Measurements from ENCODE around the gene KAT2A. TPM values are rescaled to one million over a fixed set of nuclear protein-coding genes. Genes with fewer than 3 reads are reported as not detected.

KAT2A gene
- total RNA-seq, 2 experiments from 2014 or later: 45.2 to 46.8 TPM

- ATAC-seq: no peak
- DNase-seq: no peak
- peak within 1 kb of the TSS; percentile 32 for H3K27ac Mint-ChIP-seq
- peaks cover 24% of the 10 kb centered on the region for H3K4me1 Mint-ChIP-seq (ENCODE audit: low read depth)
- ChIA-PET CTCF (interaction anchor here (1.7 to 5.5 kb wide), 2 partner anchors 104 to 157 kb away, joined by 4 to 47 read pairs; partner anchors contain the start of genes DNAJC7 and NKIRAS2), POLR2A (interaction anchor here (0.6 to 2.8 kb wide), 2 partner anchors 10 to 185 kb away, joined by 3 to 15 read pairs; partner anchors contain the start of gene DHX58)
- no peaks in the 10 kb centered on the region for H3K27me3 Mint-ChIP-seq (ENCODE audit: low read depth)
- H3K4me3 Mint-ChIP-seq: peak within 1 kb of the TSS; percentile 73
- H3K36me3 Mint-ChIP-seq (ENCODE audit: low read depth): peaks cover 31% of the 10 kb centered on the region
- H3K9me3 Mint-ChIP-seq (ENCODE audit: insufficient read depth): no peaks in the 10 kb centered on the region
Measured at GRCh38 chr17:42122371-42123303, 1.5 kb upstream of the KAT2A start, which contains the start of gene HSPB9. TSS of gene HSPB9 (plus strand) at chr17:42122804. CDS start at chr17:42122851, 47 bp downstream.

GRCh38 chr17:42120161-42120769 lies 902 bp downstream of the KAT2A start:
- Mint-ChIP-seq H3K36me3 (ENCODE audit: low read depth) (peaks cover 32% of the 10 kb centered on the region), H3K27ac (peak overlapping the region; percentile 54), H3K4me1 (ENCODE audit: low read depth) (peaks cover 36% of the 10 kb centered on the region), H3K27me3 (ENCODE audit: low read depth) (no peaks in the 10 kb centered on the region), H3K4me3 (peak overlapping the region; percentile 73), H3K9me3 (ENCODE audit: insufficient read depth) (no peaks in the 10 kb centered on the region)
- no peak for DNase-seq
- POLR2A ChIA-PET: interaction anchor here (0.7 to 4.0 kb wide), 9 partner anchors 8 to 153 kb away, joined by 3 to 30 read pairs (median 5); partner anchors contain the start of genes DHX58, DNAJC7 and NKIRAS2
- CTCF ChIA-PET: interaction anchor here (0.9 to 16.9 kb wide), 12 partner anchors 11 to 161 kb away, joined by 3 to 168 read pairs (median 6); partner anchors contain the start of genes DNAJC7, KCNH4 and NKIRAS2
- no peak for ATAC-seq

- Mint-ChIP-seq H3K4me1 (ENCODE audit: low read depth) (peaks cover 42% of the 10 kb centered on the region), H3K9me3 (ENCODE audit: insufficient read depth) (no peaks in the 10 kb centered on the region), H3K27me3 (ENCODE audit: low read depth) (no peaks in the 10 kb centered on the region), H3K4me3 (no peak overlapping the region), H3K27ac (peak overlapping the region; percentile 34), H3K36me3 (ENCODE audit: low read depth) (peaks cover 26% of the 10 kb centered on the region)
- ATAC-seq (no peak), DNase-seq (no peak)
- CTCF ChIA-PET: interaction anchor here (0.8 to 16.9 kb wide), 15 partner anchors 11 to 286 kb away, joined by 3 to 168 read pairs (median 6); partner anchors contain the start of genes DNAJC7, KCNH4 and NKIRAS2
- POLR2A ChIA-PET: interaction anchor here (0.6 to 4.0 kb wide), 3 partner anchors 34 to 101 kb away, joined by 4 to 30 read pairs (median 6); partner anchors contain the start of genes DNAJC7 and NKIRAS2
Measured at GRCh38 chr17:42119301-42119700, 1.9 kb downstream of the KAT2A start.

GRCh38 chr17:42118545-42118944 lies 2.6 kb downstream of the KAT2A start:
- CTCF ChIA-PET: interaction anchor here (0.5 to 16.9 kb wide), 22 partner anchors 9 to 284 kb away, joined by 3 to 168 read pairs (median 4); partner anchors contain the start of genes DNAJC7, KCNH4 and NKIRAS2
- peak; percentile 73 for DNase-seq
- no peak overlapping the region for H3K4me3 Mint-ChIP-seq
- POLR2A ChIA-PET: interaction anchor here (1.0 to 4.0 kb wide), 2 partner anchors 101 to 130 kb away, joined by 3 to 30 read pairs; partner anchors contain the start of genes DNAJC7 and NKIRAS2
- ATAC-seq: peak; percentile 18
- H3K27me3 Mint-ChIP-seq (ENCODE audit: low read depth): no peaks in the 10 kb centered on the region
- peaks cover 48% of the 10 kb centered on the region for H3K4me1 Mint-ChIP-seq (ENCODE audit: low read depth)
- no peak overlapping the region for H3K27ac Mint-ChIP-seq
- peaks cover 29% of the 10 kb centered on the region for H3K36me3 Mint-ChIP-seq (ENCODE audit: low read depth)
- no peaks in the 10 kb centered on the region for H3K9me3 Mint-ChIP-seq (ENCODE audit: insufficient read depth)

GRCh38 chr17:42118126-42118510 lies 3.0 kb downstream of the KAT2A start:
- POLR2A ChIA-PET: interaction anchor here (1.0 to 4.0 kb wide), 2 partner anchors 100 to 130 kb away, joined by 3 to 30 read pairs; partner anchors contain the start of genes DNAJC7 and NKIRAS2
- DNase-seq: no peak
- no peaks in the 10 kb centered on the region for H3K9me3 Mint-ChIP-seq (ENCODE audit: insufficient read depth)

GRCh38 chr17:42117397-42118125 lies 3.6 kb downstream of the KAT2A start:
- POLR2A ChIA-PET: interaction anchor here (1.0 to 4.0 kb wide), 2 partner anchors 100 to 131 kb away, joined by 3 to 30 read pairs; partner anchors contain the start of genes DNAJC7 and NKIRAS2

More at GRCh38 chr17:42118126-42118510, 3.0 kb downstream of the KAT2A start:
- CTCF ChIA-PET: interaction anchor here (0.5 to 16.9 kb wide), 20 partner anchors 9 to 200 kb away, joined by 3 to 168 read pairs (median 4); partner anchors contain the start of genes CNP, DNAJC7, NKIRAS2 and ODAD4
- Mint-ChIP-seq H3K27me3 (ENCODE audit: low read depth) (no peaks in the 10 kb centered on the region), H3K4me1 (ENCODE audit: low read depth) (peaks cover 50% of the 10 kb centered on the region), H3K4me3 (no peak overlapping the region), H3K27ac (no peak overlapping the region), H3K36me3 (ENCODE audit: low read depth) (peaks cover 32% of the 10 kb centered on the region)
- no peak for ATAC-seq

GRCh38 chr17:42116705-42117396 lies 4.3 kb downstream of the KAT2A start:
- POLR2A ChIA-PET: no interaction called here
- peaks cover 56% of the 10 kb centered on the region for H3K4me1 Mint-ChIP-seq (ENCODE audit: low read depth)
- no peaks in the 10 kb centered on the region for H3K9me3 Mint-ChIP-seq (ENCODE audit: insufficient read depth)

More at GRCh38 chr17:42117397-42118125, 3.6 kb downstream of the KAT2A start:
- ATAC-seq: no peak
- peaks cover 35% of the 10 kb centered on the region for H3K36me3 Mint-ChIP-seq (ENCODE audit: low read depth)
- H3K4me1 Mint-ChIP-seq (ENCODE audit: low read depth): peaks cover 54% of the 10 kb centered on the region
- no peaks in the 10 kb centered on the region for H3K27me3 Mint-ChIP-seq (ENCODE audit: low read depth)
- H3K4me3 Mint-ChIP-seq: no peak overlapping the region
- H3K9me3 Mint-ChIP-seq (ENCODE audit: insufficient read depth): no peaks in the 10 kb centered on the region
- CTCF ChIA-PET: interaction anchor here (0.7 to 16.9 kb wide), 16 partner anchors 13 to 187 kb away, joined by 3 to 168 read pairs (median 4); partner anchors contain the start of genes CNP, DNAJC7, NKIRAS2 and ODAD4
- no peak for DNase-seq
- H3K27ac Mint-ChIP-seq: peak overlapping the region; percentile 24

GRCh38 chr17:42114118-42114517 lies 7.0 kb downstream of the KAT2A start:
- no peak overlapping the region for H3K4me3 Mint-ChIP-seq
- CTCF ChIA-PET: interaction anchor here (1.3 to 16.9 kb wide), 8 partner anchors 13 to 152 kb away, joined by 3 to 168 read pairs (median 16); partner anchors contain the start of genes DNAJC7 and NKIRAS2
- H3K36me3 Mint-ChIP-seq (ENCODE audit: low read depth): peaks cover 52% of the 10 kb centered on the region
- H3K27ac Mint-ChIP-seq: peak overlapping the region; percentile 74
- peaks cover 62% of the 10 kb centered on the region for H3K4me1 Mint-ChIP-seq (ENCODE audit: low read depth)
- DNase-seq (no peak), ATAC-seq (no peak)
- H3K27me3 Mint-ChIP-seq (ENCODE audit: low read depth): no peaks in the 10 kb centered on the region
- no peaks in the 10 kb centered on the region for H3K9me3 Mint-ChIP-seq (ENCODE audit: insufficient read depth)
- POLR2A ChIA-PET: interaction anchor here (1.2 to 6.1 kb wide), 7 partner anchors 8 to 425 kb away, joined by 3 to 96 read pairs (median 15); partner anchors contain the start of genes CNP, DNAJC7, HSPB9 and KAT2A

More at GRCh38 chr17:42116705-42117396, 4.3 kb downstream of the KAT2A start:
- Mint-ChIP-seq H3K4me3 (no peak overlapping the region), H3K27me3 (ENCODE audit: low read depth) (no peaks in the 10 kb centered on the region), H3K27ac (peak overlapping the region; percentile 24), H3K36me3 (ENCODE audit: low read depth) (peaks cover 35% of the 10 kb centered on the region)
- peak; percentile 9 for ATAC-seq
- CTCF ChIA-PET: interaction anchor here (0.6 to 16.9 kb wide), 12 partner anchors 13 to 186 kb away, joined by 3 to 168 read pairs (median 5); partner anchors contain the start of genes CNP, DNAJC7, NKIRAS2 and ODAD4
- peak; percentile 92 for DNase-seq

GRCh38 chr17:42113293-42114069 lies 7.7 kb downstream of the KAT2A start:
- peaks cover 56% of the 10 kb centered on the region for H3K36me3 Mint-ChIP-seq (ENCODE audit: low read depth)
- H3K27ac Mint-ChIP-seq: peak overlapping the region; percentile 98
- H3K4me1 Mint-ChIP-seq (ENCODE audit: low read depth): peaks cover 64% of the 10 kb centered on the region
- DNase-seq (no peak), ATAC-seq (no peak)
- H3K27me3 Mint-ChIP-seq (ENCODE audit: low read depth): no peaks in the 10 kb centered on the region
- H3K4me3 Mint-ChIP-seq: peak overlapping the region; percentile 36
- H3K9me3 Mint-ChIP-seq (ENCODE audit: insufficient read depth): no peaks in the 10 kb centered on the region
- ChIA-PET CTCF (interaction anchor here (0.8 to 16.9 kb wide), 11 partner anchors 12 to 152 kb away, joined by 3 to 168 read pairs (median 9); partner anchors contain the start of genes DNAJC7, KCNH4 and NKIRAS2), POLR2A (interaction anchor here (0.6 to 6.1 kb wide), 26 partner anchors 8 to 424 kb away, joined by 3 to 96 read pairs (median 6); partner anchors contain the start of genes CNP, DNAJC7, GHDC and HSPB9)

Data from activated CD8-positive, alpha-beta T cell treated with anti-CD3 and anti-CD28 coated beads, Interleukin-2, amount 10 ng/mL, durations not matched to agents 7 days and 5 days (primary cell).